HG02943 (cell line): ENCODE data around the gene TM9SF1.
A peak's percentile ranks its signal among the peaks of the same experiment; 100 is the strongest.

Source experiments
- ATAC-seq: cut with Tn5 transposase; IDR thresholded peaks from one replicate; pipeline ENCODE4 v1.9.1; 2021; ENCODE audit warnings: mild to moderate bottlenecking, low read depth, moderate library complexity; ENCODE audit not compliant: unreplicated experiment

The TM9SF1 gene

GRCh38 chr14:24156840-24157239 lies 38.4 kb downstream of the TM9SF1 start:
- no peak for ATAC-seq

- ATAC-seq, result no peak
Measured at GRCh38 chr14:24155100-24155499, 40.1 kb downstream of the TM9SF1 start.

- no peak for ATAC-seq
Measured at GRCh38 chr14:24151404-24152080, 43.7 kb downstream of the TM9SF1 start.

- no peak for ATAC-seq
Measured at GRCh38 chr14:24150993-24151392, 44.2 kb downstream of the TM9SF1 start.

- no peak for ATAC-seq
Measured at GRCh38 chr14:24150567-24150966, 44.7 kb downstream of the TM9SF1 start.

- ATAC-seq, result no peak
Measured at GRCh38 chr14:24150061-24150460, 45.2 kb downstream of the TM9SF1 start.

- no peak for ATAC-seq
Measured at GRCh38 chr14:24149302-24149969, 45.8 kb downstream of the TM9SF1 start.

GRCh38 chr14:24147761-24148428 lies 47.3 kb downstream of the TM9SF1 start:
- ATAC-seq, result no peak

- ATAC-seq, result peak; percentile 80
Measured at GRCh38 chr14:24146978-24147760, 48.1 kb downstream of the TM9SF1 start, which contains the start of gene RNF31. Gene RNF31, plus strand, starts transcription at chr14:24147498. Its CDS starts 201 bp downstream, at chr14:24147699.

- ATAC-seq, result peak; percentile 55
Measured at GRCh38 chr14:24146453-24146977, 48.7 kb downstream of the TM9SF1 start, which contains the start of gene PSME2. Gene PSME2, minus strand, starts transcription at chr14:24146610. Its CDS starts 29 bp downstream, at chr14:24146581.

GRCh38 chr14:24145690-24146452 lies 49.4 kb downstream of the TM9SF1 start:
- ATAC-seq, result no peak

GRCh38 chr14:24145219-24145618 lies 50.0 kb downstream of the TM9SF1 start:
- ATAC-seq, result no peak

GRCh38 chr14:24144451-24144850 lies 50.8 kb downstream of the TM9SF1 start:
- no peak for ATAC-seq

- ATAC-seq, result no peak
Measured at GRCh38 chr14:24143511-24143910, 51.7 kb downstream of the TM9SF1 start.

GRCh38 chr14:24141097-24141880 lies 54.0 kb downstream of the TM9SF1 start, which contains the start of gene EMC9:
Gene EMC9, minus strand, starts transcription at chr14:24141591. Its CDS starts 287 bp downstream, at chr14:24141304.
- ATAC-seq, result peak; percentile 83

GRCh38 chr14:24139272-24139934 lies 55.8 kb downstream of the TM9SF1 start:
- no peak for ATAC-seq
